Spleen (tissue), 7 donors: ENCODE measurements around the gene DCST2.
A peak's percentile ranks its signal among the peaks of the same experiment; 100 is the strongest.

Experiments used
- POLR2A ChIP-seq, 3 donors: fragments of 450-650 bp; IDR thresholded peaks; one replicate each; pipeline ENCODE4 v1.5.1; 2017; ENCODE audit warnings: antibody characterized with exemption in 3 of 3, mild to moderate bottlenecking in 1 of 3
- TF ChIP-seq, protein P1 (sequence below), 11 experiments: fragments of 200-600 bp in 7 of 11; fragments of 450-650 bp in 4 of 11; sonication (generic) in 4 of 11; IDR thresholded peaks in 8 of 11; conservative IDR thresholded peaks in 3 of 11; 1 replicate in 7 of 11; 2 replicates in 4 of 11; pipeline versions ENCODE4 v1.4.0 to v1.8.0; 2016 to 2021; ENCODE audit warnings: antibody characterized with exemption in 11 of 11, inconsistent platforms in 4 of 11, mild to moderate bottlenecking in 1 of 11
- donor health status: DM: no; HTN: no; CAD: no; lungs with moderate emphysema.
- donor health status: DM: no; HTN: no; CAD: no.
- donor health status: DM: no; HTN: no; CAD: no.

DNA sequence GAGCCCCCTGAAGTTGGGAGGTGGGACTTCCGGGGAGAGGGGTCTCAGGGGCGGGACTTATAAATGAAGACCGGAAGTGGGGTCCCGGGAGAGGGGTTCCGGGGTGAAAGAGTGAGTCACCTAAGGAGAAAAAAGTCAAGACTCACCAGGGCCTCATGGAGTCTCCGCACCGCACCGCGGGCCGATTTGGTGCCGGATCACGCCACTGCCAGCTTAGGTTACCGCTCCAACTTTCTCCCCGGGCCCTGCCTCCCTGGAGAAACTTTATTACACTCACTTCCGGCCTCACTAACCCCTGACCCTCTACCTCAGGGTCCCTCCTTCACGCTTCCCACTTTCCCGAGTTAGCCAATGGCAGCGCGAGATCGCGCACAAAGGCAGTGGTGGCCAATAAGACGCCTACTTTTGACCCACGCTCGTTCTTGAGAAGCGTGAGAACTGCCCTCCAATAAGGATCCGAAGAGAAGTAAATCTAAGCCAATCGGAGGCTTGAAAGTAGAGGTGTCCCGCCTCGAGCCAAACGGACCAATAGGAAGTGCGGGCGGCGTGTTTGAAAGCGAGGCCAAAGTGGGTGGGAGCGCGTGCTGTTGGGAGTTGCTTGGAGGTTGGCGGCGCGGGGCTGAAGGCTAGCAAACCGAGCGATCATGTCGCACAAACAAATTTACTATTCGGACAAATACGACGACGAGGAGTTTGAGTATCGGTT is 59.3 kb downstream of the DCST2 start, which contains the start of gene CKS1B:
- TF ChIP-seq, protein P1, sequence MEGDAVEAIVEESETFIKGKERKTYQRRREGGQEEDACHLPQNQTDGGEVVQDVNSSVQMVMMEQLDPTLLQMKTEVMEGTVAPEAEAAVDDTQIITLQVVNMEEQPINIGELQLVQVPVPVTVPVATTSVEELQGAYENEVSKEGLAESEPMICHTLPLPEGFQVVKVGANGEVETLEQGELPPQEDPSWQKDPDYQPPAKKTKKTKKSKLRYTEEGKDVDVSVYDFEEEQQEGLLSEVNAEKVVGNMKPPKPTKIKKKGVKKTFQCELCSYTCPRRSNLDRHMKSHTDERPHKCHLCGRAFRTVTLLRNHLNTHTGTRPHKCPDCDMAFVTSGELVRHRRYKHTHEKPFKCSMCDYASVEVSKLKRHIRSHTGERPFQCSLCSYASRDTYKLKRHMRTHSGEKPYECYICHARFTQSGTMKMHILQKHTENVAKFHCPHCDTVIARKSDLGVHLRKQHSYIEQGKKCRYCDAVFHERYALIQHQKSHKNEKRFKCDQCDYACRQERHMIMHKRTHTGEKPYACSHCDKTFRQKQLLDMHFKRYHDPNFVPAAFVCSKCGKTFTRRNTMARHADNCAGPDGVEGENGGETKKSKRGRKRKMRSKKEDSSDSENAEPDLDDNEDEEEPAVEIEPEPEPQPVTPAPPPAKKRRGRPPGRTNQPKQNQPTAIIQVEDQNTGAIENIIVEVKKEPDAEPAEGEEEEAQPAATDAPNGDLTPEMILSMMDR (IDR thresholded peaks at IDR 0.05 in 8 of 11, conservative IDR thresholded peaks at IDR 0.05 in 3 of 11): peak in 2 of 11 experiments; percentile 9 to 40
- peak in 1 of 3 donors; percentile 46 for TF ChIP-seq POLR2A (IDR thresholded peaks at IDR 0.05)
